NCI-H1417 (cell line): ENCODE measurements around the gene ZNF574.
A peak's percentile ranks its signal among the peaks of the same experiment; 100 is the strongest.

ENCODE experiments used
- DNase-seq, 3 experiments: peaks; one replicate each; lab custom pipeline; 2025; lab: John Stamatoyannopoulos, UW

The ZNF574 gene

DNA sequence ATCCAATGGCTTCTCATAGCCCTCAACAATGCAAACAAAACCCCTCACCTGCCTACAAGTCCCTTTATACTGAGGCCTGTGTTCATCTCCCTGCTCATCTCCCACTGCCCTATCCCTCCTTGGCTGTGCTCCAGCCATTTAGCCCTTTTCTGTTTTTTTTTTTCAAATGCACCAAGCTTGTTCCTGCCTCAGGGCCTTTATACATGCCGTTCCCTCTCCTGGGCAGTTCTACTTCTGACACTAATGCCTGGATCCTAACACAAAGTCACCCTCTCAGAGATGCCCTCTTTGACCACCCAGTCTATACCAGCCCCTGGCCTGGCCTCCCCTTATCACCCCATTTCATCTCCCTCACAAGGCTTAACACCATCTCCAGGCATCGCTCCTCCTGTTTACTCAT is 26.9 kb downstream of the ZNF574 start:
- no peak for DNase-seq

DNA sequence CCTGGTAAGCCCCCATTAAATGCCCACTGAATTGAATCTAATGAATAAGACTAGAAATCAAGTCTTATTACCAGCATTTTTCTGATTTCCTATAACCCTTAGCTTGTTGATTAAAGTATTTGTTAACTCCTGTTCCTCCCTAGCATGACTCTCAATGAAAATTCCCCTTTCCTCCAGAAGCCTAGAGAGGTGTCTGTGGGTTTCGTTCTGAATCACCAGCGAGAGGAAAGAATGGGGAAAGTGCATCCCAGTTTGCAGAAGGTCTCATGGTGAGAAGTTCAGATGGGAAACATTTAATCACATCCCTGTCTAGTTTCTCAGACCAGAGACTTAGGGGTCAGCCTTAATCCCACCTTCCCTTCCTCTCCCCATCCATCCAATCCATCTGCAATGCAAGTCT is 29.4 kb downstream of the ZNF574 start:
- no peak for DNase-seq

DNA sequence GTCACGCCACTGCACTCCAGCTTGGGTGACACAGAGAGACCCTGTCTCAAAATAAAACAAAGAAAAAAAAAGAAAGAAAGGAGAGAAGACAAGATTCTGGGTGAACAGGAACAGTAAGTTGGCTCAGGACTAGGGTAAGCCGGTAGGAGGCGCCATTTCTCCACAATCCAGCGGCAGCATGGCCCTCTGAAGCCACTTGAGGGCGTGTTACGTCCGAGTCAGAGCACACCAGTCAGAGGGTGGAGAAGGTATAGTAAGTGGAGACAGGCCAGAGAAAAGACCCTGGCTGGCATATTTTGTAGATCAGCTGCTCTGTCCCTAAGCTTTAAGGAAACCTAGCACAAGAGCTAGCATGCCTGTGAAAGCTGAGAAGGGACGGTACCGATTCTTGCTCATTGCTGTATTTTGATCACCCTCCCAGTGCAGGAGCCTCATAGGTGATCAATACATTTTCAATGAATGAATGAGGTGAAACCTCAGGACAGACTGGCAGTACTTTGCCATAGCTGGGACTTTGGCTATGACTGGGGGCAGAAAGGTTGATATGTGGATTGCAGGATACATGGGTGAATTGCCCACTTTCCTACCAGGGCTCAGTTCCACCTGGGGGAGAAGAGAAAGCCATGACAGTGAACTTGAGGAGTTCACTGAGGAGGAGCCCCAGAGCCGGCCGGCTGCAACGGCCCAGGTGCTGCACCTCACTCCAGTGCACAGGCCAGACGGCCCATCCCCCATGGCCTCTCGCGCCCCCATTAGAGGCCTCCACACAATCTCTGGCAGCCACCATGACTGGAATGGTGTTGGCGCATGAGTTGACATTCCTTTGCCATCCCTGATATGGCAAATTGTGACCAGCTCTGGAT is 32.8 kb downstream of the ZNF574 start:
- DNase-seq, result peak; percentile 50 to 95 (median 83)

DNA sequence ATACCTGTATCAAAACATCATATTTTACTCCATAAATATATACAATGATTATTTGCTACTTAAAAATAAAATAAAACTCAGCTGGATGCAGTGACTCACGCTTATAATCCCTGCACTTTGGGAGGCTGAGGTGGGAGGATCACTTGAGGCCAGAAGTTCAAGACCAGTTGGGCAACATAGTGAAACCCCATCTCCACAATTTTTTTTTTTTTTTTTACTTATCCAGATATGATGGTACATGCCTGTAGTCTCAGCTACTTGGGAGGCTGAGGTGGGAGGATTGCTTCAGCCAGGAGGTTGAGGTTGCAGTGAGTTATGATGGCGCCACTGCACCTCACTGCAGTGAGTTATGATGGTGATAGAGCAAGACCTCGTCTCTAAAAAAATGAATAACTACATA is 33.9 kb downstream of the ZNF574 start:
- DNase-seq, result no peak

DNA sequence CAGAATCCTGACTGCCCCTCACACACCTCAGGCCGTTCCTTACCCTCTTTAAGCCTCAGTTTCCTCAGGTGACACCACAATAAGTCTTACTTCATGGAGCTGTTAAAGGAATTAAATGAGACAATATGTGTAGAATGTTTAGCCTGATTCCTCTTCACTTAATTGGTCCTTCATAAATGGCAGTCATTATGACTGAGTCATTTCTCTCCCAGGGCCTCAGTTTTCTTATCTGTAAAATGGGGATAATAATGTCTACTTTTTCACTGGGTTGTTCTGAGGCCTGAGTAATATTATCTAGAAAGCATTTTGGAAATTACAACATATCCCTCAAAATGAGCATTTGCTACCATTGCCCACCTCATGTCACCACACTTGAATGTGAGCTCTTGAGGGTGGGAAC is 34.7 kb downstream of the ZNF574 start:
- DNase-seq, result no peak

DNA sequence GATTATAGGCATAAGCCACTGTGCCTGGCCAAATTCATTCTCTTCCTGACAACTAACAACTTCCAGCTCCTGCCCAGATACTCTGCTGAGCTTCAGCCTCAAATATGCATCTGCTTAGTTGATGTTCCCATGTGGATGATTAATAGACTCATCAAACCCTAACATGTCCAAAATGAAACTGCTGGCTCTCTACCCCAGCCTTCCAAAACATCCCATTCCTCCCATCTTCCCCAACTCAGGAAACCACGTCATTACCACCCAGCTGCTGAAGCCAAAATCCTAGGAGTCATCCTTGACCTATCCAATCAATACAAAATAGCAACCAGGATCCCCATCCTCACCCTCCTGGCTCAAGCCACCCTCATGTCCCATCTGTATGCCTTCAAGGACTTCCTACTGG is 35.4 kb downstream of the ZNF574 start:
- DNase-seq, result no peak

DNA sequence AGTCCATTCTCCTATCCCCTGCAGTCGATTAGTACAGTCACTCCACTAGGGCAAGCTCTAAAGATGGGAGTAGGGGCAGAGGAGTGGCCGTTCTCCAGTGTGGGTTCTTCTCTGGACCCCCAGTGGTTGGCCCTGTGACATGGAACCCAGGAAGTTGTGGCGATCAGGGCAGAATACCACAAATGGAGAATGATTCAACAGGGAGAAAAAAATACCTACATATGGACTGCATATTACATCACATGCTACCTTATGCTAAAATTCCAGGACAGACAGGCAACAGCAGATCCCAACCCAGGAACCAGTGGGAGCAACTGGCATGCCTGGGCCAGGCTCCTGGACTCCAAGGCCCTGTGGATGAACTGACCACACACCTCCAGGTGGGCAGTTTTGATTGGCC is 35.8 kb downstream of the ZNF574 start:
- no peak for DNase-seq

DNA sequence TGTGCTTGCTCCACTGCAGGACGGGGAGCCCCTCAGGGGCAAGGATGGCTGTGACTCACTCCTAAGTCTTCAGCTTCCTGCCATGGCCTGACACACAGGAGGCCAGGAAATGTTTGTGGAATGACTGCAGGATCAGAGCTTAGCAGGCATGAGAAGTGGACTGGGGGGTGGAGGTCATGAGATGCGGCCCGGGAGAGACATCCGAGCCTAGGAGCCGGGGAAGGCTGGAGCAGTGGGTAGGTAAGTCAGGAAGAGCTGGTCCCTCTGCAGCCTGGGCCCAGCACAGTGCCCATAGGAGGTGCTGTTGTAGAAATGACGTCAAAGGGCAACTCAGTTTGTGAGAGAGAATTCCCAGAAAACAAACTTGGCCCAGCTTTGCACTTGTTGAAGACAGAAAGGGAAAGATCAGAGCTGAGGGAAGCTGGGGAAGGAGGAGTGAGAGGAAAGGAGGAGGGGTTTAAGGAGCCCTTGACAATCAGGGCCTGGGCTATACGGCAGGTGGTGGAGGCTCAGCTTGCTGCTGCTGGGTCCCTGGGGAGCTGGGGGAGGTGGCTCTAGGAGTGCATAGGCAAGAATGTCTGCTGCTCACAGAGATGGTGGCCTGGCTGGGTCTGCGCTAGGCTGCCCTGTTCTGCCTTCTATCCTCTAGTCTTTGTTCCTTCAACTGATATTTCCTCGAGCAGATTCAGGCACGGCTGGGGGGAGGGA is 37.8 kb downstream of the ZNF574 start:
- peak; percentile 15 to 92 (median 65) for DNase-seq

DNA sequence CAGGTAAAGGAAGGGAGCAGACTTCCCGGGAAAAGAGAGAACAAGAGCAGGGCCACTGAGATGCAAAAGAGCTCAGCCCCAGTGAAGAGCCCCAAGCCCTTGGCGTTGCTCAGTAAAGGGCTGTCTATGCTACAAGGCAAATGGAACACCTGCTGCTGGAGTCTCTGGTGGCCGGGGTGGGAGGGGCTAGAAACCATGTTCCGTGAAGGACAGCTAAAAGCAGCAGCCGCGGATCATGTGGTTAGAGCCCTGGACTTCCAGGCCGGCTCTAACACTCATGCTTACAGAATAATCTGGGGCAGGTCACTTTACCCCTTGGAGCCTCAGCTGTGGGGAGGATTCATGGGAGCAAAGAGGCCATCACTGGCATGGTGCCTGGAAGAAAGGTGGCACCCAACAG is 38.4 kb downstream of the ZNF574 start:
- peak; percentile 24 to 97 (median 62) for DNase-seq

DNA sequence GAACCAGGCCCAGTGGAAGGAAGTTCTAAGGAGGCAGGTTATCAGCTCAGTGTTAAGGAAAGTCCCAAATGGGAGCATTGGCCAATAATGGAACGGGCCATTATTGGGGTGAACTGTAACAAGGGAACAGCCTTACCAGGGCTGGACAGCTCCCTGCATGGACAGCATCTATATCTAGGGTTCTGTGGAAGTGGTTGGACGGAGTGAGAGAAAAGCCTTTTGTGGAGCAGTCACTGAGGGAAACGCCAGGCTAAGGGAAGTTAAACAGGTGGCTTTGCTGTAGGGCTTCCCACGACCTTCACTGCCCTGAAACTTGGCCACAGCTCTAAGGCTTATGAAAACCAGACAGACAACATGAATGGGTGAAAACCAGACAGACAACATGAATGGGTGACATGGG is 39.3 kb downstream of the ZNF574 start:
- DNase-seq, result no peak

DNA sequence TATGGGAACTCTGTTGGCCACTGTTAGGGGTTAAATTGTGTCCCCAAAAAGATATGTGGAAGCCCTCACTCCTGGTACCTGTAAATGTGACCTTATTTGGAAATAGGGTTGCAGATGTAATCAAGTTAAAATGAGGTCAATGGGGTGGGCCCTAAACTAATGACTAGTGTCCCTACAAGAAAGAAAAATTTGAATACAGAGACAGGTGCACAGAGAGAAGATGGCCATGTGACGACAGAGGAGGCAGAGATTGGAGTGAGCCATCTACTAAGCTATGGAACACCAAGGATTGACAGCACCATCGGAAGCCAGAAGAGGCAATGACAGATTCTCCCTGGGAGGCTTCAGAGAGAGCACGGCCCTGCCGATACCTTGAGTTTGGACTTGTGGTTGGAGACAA is 39.7 kb downstream of the ZNF574 start:
- DNase-seq, result no peak

DNA sequence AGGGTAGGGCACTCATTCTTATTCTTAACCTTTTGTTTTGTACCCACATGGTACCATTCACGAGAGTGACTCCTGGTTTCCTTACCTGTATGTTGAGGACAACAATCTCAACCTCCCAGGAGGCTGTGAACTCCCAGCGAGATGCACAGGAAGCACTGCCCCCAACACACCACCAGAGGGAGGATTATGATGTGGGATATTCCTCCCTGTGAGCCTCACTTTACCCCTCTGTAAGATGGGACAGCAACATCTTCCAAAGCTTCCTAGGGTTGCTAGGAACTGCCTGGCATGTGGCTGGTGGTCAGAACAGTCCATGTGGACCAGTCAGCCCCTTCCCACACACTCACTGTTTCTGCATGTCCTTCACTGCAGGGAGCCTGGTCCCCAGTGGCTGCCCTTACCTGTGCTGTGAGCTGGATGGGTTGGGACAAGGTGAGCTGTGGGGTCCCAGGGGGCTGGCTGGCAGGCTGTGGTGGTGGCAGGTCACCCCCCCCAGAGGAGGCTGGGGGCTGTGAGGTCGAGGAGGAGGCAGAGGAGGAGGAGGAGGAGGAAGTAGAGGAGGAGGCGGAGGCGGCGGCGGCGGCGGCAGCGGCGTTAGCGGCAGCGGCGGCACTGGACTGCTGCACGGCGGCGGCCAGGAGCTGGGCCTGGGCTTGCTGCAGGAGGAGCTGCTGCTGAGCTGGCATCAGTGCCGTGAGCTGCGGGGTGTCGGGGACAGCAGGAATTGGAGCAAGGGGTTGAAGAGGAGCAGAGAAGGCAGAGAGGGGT is 40.5 kb downstream of the ZNF574 start:
- no peak for DNase-seq

DNA sequence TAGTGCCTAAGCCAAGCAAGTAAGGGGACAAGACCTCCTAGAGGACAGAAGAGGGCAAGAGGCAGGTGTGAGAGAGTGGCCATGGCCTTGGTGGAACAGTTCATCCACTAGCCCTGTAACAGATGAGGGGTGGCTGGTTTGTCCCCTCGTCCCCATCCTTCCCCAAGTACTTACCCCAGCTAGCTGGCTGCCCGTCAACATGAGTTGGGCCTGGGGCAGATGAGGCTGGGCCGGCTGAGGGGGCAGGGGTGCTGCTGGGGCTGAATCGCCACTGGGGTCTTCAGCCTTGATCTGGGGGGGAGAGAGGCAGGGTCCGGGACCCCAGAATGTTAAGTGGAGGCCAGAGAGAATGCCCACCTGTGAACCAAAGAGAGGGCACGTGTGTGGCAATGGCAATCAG is 41.1 kb downstream of the ZNF574 start:
- no peak for DNase-seq

DNA sequence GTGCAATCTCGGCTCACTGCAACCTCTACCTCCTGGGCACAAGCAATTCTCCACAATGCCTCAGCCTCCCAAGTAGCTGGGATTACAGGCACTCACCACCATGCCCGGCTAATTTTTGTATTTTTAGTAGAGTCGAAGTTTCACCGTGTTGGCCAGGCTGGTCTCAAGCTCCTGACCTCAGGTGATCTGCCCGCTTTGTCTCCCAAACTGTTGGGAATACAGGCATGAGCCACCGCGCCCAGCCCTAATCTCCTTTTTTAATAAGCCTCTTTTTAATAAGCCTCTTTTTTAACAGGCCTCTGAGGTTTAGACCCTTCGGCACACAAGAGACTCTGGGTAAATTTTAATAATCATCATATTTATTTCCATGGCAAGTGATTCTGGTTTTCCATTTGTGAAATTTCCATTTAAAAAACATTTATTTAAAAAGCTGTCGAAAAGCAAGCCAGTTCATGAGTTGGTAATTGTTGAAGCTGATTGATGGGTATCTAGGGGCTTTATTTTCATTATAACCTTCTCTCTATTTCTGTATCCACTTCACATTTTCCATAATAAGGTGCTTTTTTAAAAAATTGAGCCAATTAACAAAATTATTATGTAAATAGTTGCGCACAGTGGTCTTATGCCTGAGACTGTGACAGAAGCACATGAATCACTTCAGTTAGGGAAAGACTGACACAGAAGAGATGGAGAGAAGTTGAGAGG is 44.5 kb downstream of the ZNF574 start:
- DNase-seq, result no peak

DNA sequence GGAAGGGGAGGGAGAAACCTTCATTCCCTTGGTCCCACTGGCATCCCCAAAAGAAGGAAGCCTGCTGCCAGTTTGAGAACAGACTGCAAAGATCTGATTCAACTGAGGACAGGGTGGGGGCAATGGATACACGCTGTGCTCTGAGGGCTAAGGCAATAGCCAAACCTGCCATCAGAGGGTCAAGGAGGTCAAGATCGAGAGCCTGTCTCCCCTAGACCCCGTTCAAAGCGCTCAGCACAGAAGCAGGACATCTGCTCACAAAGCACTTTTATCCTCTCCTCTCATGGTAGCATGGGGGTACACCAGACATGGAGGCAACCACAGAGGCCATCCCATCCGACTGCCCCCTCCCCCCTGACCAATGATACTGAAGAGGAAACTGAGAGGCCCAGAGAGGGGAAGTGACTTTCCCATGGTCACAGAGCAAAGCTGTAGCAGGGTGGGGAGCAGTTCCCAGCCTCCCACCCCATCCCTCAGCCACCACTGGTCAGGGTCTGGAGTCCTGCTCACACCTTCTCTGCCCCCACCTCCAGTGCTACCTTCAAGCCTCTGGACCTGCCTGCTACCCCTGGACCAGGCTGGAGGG is 45.2 kb downstream of the ZNF574 start:
- DNase-seq, result no peak

DNA sequence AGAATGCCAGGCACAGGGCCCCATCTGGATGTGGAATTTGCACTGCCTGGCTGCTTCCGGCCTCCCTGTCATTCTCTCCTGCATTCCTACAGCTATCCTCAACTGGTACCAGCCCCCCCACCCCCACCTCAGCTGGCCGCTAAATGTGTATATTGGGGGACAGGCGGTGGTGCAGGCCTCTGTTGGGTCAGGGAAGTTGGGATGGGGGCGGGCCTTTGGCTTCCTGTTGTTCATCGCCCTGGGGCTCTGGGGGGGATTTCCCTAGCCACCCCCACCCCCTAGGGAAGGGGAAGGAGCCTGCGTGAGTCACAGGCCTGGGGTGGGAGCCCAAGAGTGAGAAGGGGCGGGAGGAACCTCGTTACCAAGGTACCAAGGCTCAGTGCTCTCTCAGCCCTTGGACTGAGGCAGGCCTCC is 45.7 kb downstream of the ZNF574 start:
- no peak for DNase-seq

DNA sequence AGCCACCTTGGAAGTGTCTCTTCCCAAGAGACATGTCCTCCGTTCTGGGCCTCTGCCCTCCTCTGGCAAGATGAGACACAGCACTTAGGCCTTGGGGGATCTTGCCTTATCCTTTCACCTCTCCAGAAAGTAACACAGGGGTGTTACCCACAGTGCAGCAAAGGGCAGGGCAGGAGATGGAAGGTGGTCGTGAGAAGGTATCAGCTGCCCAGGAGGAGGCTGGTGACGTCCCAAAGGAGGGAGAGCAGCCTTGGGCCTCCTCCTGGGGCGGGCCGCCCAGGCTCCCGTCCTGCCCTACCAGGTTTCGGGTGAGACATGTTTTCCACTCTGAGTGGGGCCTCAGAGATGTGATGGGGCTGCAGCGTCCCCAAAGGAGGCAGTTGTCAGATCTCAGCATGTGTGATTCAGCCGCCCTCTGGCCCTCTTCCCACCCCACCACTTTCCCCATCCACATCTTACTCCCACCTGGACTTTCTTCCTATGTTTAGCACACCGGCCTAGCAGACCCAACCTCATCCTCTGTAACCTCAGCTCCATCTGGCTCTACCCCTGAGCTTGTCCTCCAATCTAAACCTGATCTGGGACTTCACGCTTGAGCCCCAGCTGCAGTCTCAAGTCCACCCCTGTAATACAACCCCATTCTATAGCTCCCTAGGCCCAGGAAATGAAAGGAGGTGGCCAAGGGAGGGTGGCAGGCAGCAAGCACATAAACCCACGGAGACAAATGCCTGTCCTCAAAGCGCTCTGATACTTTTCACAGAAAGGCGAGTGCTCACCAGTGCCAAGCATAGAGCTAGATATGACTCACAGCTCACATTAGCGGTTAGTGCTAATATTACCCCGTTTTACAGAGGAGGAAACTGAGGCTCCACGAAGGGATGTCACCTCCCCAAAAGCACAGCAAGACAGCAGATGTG is 47.0 kb downstream of the ZNF574 start:
- DNase-seq, result no peak

DNA sequence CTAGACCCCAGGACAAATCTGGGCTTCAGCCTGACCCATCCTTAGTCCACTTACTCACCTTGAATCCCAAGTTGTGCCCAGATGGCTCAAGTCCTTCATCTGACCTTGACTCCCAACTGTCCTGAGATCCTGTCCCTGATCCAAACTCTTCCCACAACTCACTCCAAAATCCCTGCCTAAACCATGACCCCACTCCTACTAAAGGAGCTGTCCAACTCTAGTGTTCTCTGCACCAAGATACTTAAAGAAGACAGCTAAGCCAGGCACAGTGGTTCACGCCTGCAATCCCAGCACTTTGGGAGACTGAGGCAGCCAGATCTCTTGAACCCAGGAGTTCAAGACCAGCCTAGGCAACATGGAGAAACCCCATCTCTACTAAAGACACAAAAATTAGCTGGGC is 47.8 kb downstream of the ZNF574 start:
- DNase-seq, result no peak

DNA sequence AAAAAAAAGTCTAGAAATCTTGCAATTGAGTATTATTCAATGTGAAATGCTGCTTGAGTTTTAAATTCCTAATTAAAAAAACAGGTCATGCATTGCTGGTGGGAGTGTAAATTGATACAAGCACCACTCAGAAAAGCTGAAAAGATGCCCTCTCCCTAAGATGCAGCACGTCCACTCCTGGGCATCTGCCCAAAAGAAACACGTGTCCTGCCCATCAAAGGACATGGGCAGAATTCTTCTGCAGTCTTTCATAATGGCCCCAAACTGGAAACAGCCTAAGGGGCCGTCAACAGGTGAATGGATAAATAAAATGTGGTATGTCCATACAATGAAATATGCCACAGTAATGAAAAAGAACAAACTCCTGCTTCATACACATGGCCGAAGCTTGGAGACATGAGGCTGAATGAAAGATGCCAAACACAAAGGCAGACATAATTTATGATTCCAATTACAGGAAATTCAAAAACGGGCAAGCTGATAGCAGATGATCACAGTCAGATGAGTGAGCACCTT is 48.5 kb downstream of the ZNF574 start:
- DNase-seq, result no peak

DNA sequence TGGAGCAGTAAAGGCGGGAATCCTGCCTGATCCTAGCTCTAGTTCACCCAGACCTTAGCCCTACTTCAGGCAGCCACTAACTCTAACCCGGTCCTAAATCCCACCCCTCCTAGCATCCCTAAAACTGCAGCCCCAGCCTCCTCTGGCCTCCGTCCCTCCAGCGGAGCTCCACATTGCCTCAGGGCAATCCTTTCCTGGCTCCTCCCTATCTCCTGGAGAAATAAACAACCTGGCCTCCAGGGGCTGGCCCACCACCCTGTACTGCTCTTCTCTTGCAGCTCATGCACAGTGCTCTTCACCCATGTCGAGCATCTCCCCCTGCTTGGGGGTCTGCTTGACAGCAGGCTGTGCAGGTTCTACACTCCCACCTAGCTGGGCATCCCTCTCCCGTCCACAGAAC is 49.6 kb downstream of the ZNF574 start:
- DNase-seq, result no peak
